NCI-H526 treated with DMSO at 0.1 percent for 48 hours (cell line): Measurements from ENCODE around the gene ZSCAN2.

Source experiments
- DNase-seq: peaks from one replicate; lab custom pipeline; 2025; lab: John Stamatoyannopoulos, UW

ZSCAN2 gene

GRCh38 chr15:84669726-84670125 is 68.9 kb downstream of the ZSCAN2 start:
- no peak for DNase-seq

- no peak for DNase-seq
Measured at GRCh38 chr15:84671211-84671610, 70.4 kb downstream of the ZSCAN2 start.
